Activated T-cell treated with anti-CD3 and anti-CD28 coated beads, Interleukin-2, amount 50 U/mL, for 4 hours (primary cell): Measurements from ENCODE around the gene FSD1. TPM values are rescaled to one million over a fixed set of nuclear protein-coding genes. Genes with fewer than 3 reads are reported as not detected.
A peak's percentile ranks its signal among the peaks of the same experiment; 100 is the strongest.
"Not testable (repeated sequence)": the region's sequence is repeated elsewhere in the genome, so short reads cannot be mapped to it uniquely, and the experiment has no call there.

ENCODE experiments used
- ATAC-seq, 2 donors: fragments of 200-7000 bp; cut with Tn5 transposase; one replicate each; pipeline ENCODE4 v1.10.0; 2021
- DNase-seq: peaks from one replicate; pipeline ENCODE4 v3.0.0-alpha.2; 2020
- H3K27me3 Mint-ChIP-seq: one replicate; pipeline ENCODE4 v1.8.0; 2021; ENCODE audit warnings: low read depth, mixed read lengths
- H3K36me3 Mint-ChIP-seq: one replicate; pipeline ENCODE4 v1.8.0; 2022; ENCODE audit warnings: mixed read lengths; ENCODE audit not compliant: insufficient read depth
- H3K4me1 Mint-ChIP-seq: one replicate; pipeline ENCODE4 v1.8.0; 2021; ENCODE audit warnings: low read depth, mixed read lengths
- H3K4me3 Mint-ChIP-seq: one replicate; pipeline ENCODE4 v1.8.0; 2021; ENCODE audit warnings: mild to moderate bottlenecking, moderate library complexity, mixed read lengths
- H3K9me3 Mint-ChIP-seq: one replicate; pipeline ENCODE4 v1.8.0; 2021; ENCODE audit warnings: mixed read lengths
- total RNA-seq, 3 donors: library from RNA; stranded (reverse); gene quantifications; one replicate each; pipeline ENCODE4 v1.2.1, GENCODE V29; 2021

The FSD1 gene
- total RNA-seq, 3 donors from 2014 or later: 5.9 to 10.4 (median 9.1) TPM

GRCh38 chr19:4278010-4278409 lies 26.4 kb upstream of the FSD1 start:
- Mint-ChIP-seq H3K4me3 (no peak overlapping the region), H3K4me1 (peaks cover 6% of the 10 kb centered on the region), H3K27me3 (peaks cover 33% of the 10 kb centered on the region), H3K36me3 (no peaks in the 10 kb centered on the region), H3K9me3 (no peaks in the 10 kb centered on the region)
- ATAC-seq (no peak), DNase-seq (no peak)

- Mint-ChIP-seq H3K36me3 (no peaks in the 10 kb centered on the region), H3K4me3 (peak within 1 kb of the TSS; percentile 55), H3K9me3 (no peaks in the 10 kb centered on the region), H3K27me3 (peaks cover 33% of the 10 kb centered on the region), H3K4me1 (peaks cover 6% of the 10 kb centered on the region)
- no peak for DNase-seq
- ATAC-seq: peak in 1 of 2 donors; percentile 32
These were observed 25.8 kb upstream of the FSD1 start, which contains the start of gene SHD for GRCh38 chr19:4278419-4279266. SHD (plus strand) TSS chr19:4279266; CDS start chr19:4280064, 798 bp downstream.

GRCh38 chr19:4279267-4279529 lies 25.2 kb upstream of the FSD1 start:
- Mint-ChIP-seq H3K4me3 (no peak overlapping the region), H3K9me3 (no peaks in the 10 kb centered on the region), H3K27me3 (peaks cover 33% of the 10 kb centered on the region), H3K36me3 (no peaks in the 10 kb centered on the region), H3K4me1 (peaks cover 6% of the 10 kb centered on the region)
- DNase-seq (no peak), ATAC-seq (no peak)

DNA sequence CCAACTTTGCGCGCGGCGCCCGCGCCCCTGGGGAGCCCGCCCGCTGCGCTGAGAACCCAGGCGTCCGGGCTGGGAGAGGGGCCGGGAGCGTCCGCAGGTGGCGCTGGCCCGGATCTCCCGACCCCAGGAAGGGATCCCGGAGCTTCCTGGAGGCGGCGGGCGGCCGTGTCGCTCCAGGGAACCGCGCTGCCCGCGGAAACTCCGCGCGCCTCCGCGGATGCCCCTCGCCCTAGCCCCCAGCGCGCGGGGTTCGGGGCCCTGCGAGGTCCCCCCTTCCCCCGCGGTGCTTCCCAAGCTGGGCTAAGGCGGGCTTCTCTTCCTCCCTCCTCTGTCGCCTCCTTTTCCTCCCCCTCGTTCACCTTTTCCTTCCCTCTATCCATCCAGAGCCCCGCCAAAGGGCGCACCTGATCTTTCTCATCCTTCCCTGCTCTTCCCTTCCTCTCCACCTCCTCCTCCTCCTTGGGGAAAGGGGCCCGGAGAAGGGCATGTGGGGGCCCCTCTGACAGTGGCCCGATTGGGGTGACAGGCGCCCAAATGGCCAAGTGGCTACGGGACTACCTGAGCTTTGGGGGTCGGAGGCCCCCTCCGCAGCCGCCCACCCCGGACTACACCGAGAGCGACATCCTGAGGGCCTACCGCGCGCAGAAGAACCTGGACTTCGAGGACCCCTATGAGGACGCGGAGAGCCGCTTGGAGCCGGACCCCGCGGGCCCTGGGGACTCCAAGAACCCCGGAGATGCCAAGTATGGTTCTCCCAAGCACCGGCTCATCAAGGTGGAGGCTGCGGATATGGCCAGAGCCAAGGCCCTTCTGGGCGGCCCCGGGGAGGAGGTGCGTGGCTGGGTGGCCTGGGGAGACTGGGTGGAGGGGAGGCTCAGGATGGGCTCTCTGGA lies 24.6 kb upstream of the FSD1 start:
- Mint-ChIP-seq H3K4me1 (peaks cover 6% of the 10 kb centered on the region), H3K36me3 (no peaks in the 10 kb centered on the region), H3K27me3 (peaks cover 33% of the 10 kb centered on the region), H3K9me3 (no peaks in the 10 kb centered on the region), H3K4me3 (peak overlapping the region; percentile 55)
- no peak for DNase-seq
- peak; percentile 41 to 64 for ATAC-seq

DNA sequence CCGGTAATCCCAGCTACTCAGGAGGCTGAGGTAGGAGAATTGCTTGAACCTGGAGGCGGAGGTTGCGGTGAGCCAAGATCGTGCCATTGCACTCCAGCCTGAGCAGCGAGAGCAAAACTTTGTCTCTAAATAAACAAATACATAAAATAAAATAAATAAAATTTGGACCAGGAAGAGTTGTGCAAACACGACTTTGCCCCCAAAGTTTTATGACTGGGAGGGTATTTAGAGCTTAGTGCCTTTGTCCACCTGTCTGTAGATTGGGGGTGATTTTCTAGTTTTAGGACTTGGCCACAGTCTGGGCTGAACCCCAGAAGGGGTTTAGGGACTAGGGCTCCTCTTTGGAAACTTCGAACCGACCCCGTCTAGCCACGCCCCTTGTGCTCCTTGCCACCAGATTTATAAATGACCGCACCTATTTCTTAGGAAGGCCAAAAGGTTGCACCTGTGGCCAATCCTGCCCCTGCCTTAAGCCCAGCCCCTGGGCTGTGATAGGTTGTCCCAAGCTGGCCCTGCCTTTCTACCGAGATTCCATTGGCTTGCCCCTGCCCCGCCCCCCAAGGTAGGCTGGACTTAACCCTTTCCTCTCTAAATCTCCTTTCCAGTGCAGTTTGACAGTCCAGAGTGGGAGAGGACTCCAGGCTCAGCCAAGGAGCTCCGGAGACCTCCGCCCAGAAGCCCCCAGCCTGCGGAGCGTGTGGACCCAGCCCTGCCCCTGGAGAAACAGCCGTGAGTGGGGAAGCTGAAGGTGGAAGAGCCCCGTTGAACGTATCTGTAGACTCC lies 20.0 kb upstream of the FSD1 start:
- peaks cover 4% of the 10 kb centered on the region for H3K4me1 Mint-ChIP-seq
- peaks cover 24% of the 10 kb centered on the region for H3K27me3 Mint-ChIP-seq
- no peak overlapping the region for H3K4me3 Mint-ChIP-seq
- DNase-seq (no peak), ATAC-seq (peak in 1 of 2 donors; percentile 46)
- H3K36me3 Mint-ChIP-seq: no peaks in the 10 kb centered on the region
- no peaks in the 10 kb centered on the region for H3K9me3 Mint-ChIP-seq

GRCh38 chr19:4284974-4285373 lies 19.4 kb upstream of the FSD1 start:
- ATAC-seq (no peak), DNase-seq (no peak)
- no peaks in the 10 kb centered on the region for H3K36me3 Mint-ChIP-seq
- H3K4me3 Mint-ChIP-seq: no peak overlapping the region
- H3K9me3 Mint-ChIP-seq: no peaks in the 10 kb centered on the region
- H3K4me1 Mint-ChIP-seq: peaks cover 1% of the 10 kb centered on the region
- H3K27me3 Mint-ChIP-seq: peaks cover 21% of the 10 kb centered on the region

GRCh38 chr19:4286141-4286540 lies 18.3 kb upstream of the FSD1 start:
- DNase-seq, ATAC-seq, H3K36me3 Mint-ChIP-seq, H3K4me1 Mint-ChIP-seq, H3K27me3 Mint-ChIP-seq, H3K9me3 Mint-ChIP-seq, H3K4me3 Mint-ChIP-seq: not testable (repeated sequence)

- no peaks in the 10 kb centered on the region for H3K9me3 Mint-ChIP-seq
- H3K4me3 Mint-ChIP-seq: no peak overlapping the region
- H3K27me3 Mint-ChIP-seq: no peaks in the 10 kb centered on the region
- H3K4me1 Mint-ChIP-seq: no peaks in the 10 kb centered on the region
- H3K36me3 Mint-ChIP-seq: no peaks in the 10 kb centered on the region
- DNase-seq (no peak), ATAC-seq (no peak)
These were observed 16.2 kb upstream of the FSD1 start for GRCh38 chr19:4288091-4288777.

DNA sequence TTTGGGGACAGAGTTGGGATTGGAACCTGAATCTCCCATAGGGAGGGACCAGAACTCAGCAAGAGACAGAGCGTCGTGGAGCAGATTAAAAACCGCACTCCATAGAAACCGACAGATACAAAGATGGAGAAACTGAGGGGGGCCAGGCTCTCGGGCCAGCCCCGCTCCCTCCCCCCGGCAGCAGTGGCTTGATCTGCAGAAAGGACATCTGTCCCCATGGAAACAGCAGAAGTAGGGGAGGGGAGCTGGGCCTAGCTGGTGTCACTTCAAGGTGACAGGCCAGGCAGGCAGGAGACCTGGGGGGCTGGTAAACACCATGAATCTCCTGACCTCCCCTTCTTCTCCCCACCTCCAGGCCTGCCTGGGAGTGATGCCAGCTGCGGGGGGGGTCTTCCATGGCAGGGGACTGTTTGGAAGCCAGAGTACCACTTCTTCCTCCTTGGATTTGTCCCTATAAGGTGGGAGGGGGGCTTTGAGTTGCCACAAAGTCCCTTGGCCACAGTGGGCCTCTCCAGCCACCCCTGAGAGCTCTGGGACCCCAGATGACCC lies 13.1 kb upstream of the FSD1 start:
- no peak for ATAC-seq
- DNase-seq: no peak
- Mint-ChIP-seq H3K4me3 (no peak overlapping the region), H3K4me1 (no peaks in the 10 kb centered on the region), H3K9me3 (no peaks in the 10 kb centered on the region), H3K27me3 (no peaks in the 10 kb centered on the region), H3K36me3 (no peaks in the 10 kb centered on the region)

DNA sequence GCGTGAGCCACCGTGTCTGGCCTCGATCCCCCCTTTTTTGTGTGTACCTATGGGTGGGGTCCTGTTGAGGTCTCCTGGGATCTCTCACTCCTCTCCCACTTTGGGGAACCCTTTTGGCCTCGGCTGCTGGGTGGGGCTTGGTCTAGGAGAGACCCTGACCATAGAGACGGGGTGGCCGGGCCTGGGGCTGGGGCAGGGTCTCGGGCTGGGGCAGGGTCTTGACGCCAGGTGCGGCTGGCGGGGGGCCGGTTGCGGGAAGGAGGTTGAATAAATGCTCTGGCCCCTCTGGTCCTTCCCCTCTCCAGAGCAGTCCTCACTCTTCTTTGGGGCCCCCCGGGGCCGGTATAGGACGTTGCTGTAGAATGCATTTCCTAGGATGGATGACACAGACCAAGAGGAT lies 11.9 kb upstream of the FSD1 start:
- ATAC-seq: no peak
- Mint-ChIP-seq H3K9me3 (no peaks in the 10 kb centered on the region), H3K4me1 (no peaks in the 10 kb centered on the region), H3K4me3 (no peak overlapping the region), H3K27me3 (no peaks in the 10 kb centered on the region), H3K36me3 (no peaks in the 10 kb centered on the region)
- no peak for DNase-seq

DNA sequence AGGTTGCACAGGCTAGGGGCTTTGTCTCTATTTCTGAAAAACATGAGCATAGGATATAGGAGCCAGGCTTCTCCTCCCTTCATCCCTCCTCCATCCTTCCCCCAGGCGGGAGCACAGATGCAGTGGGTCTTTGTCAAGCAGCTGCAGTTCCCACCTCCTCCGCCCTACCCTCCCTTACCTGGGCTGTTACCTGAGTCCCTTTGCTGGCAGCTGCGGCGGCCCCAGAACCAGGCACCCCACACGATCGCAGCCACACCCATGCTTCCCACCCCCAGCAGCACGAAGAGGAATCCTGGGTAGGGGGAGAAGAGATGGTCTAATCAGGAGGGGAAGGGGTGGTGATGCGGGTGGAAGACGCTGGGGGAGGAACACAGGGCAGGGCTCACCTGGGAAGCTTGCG lies 10.0 kb upstream of the FSD1 start:
- DNase-seq: no peak
- no peaks in the 10 kb centered on the region for H3K9me3 Mint-ChIP-seq
- no peak for ATAC-seq

GRCh38 chr19:4295972-4296771 lies 8.2 kb upstream of the FSD1 start:
- ATAC-seq (no peak), DNase-seq (no peak)
- H3K4me3 Mint-ChIP-seq: no peak overlapping the region
- peaks cover 6% of the 10 kb centered on the region for H3K4me1 Mint-ChIP-seq
- no peaks in the 10 kb centered on the region for H3K9me3 Mint-ChIP-seq
- no peaks in the 10 kb centered on the region for H3K27me3 Mint-ChIP-seq
- H3K36me3 Mint-ChIP-seq: no peaks in the 10 kb centered on the region

More for the DNA sequence above, 10.0 kb upstream of the FSD1 start:
- Mint-ChIP-seq H3K4me1 (peaks cover 3% of the 10 kb centered on the region), H3K36me3 (no peaks in the 10 kb centered on the region), H3K4me3 (no peak overlapping the region), H3K27me3 (no peaks in the 10 kb centered on the region)
